SK-N-SH (cell line): ENCODE measurements around the gene TSC22D1.

Experiments
- CTCF ChIP-seq: fragments of 200-600 bp; sonication (generic); IDR thresholded peaks from 2 replicates; pipeline ENCODE4 v1.6.1; 2017; ENCODE audit warnings: antibody characterized with exemption, mild to moderate bottlenecking, moderate library complexity
- EZH2phosphoT487 ChIP-seq: fragments of 200-600 bp; sonication (generic); IDR thresholded peaks from 2 replicates; pipeline ENCODE4 v1.6.1; 2017; ENCODE audit warnings: low read depth, mixed run types, mild to moderate bottlenecking, antibody characterized with exemption, moderate library complexity, borderline replicate concordance
- MXI1 ChIP-seq: IDR thresholded peaks from 2 replicates; pipeline ENCODE4 v1.6.1; 2012; ENCODE audit warnings: mild to moderate bottlenecking, low read depth, low read length, improper control_type of control experiment
- POLR2AphosphoS5 ChIP-seq: IDR thresholded peaks from 2 replicates; pipeline ENCODE4 v1.6.1; 2012; ENCODE audit warnings: low read depth, low read length
- RAD21 ChIP-seq: IDR thresholded peaks from 2 replicates; pipeline ENCODE4 v1.6.1; 2012; ENCODE audit warnings: mild to moderate bottlenecking, low read length

- no peak for TF ChIP-seq EZH2phosphoT487
- no peak for TF ChIP-seq CTCF
- TF ChIP-seq POLR2AphosphoS5: no peak
- TF ChIP-seq RAD21: no peak
- TF ChIP-seq MXI1: 0 out of 2 replicates have a peak, but pooled peaks have one; percentile 5
These were observed 140.1 kb downstream of the TSC22D1 start for GRCh38 chr13:44435919-44436510.
